ENCODE data around the gene MICA. TPM values are rescaled to one million over a fixed set of nuclear protein-coding genes. Genes with fewer than 3 reads are reported as not detected.

The MICA gene
- total and polyA plus RNA-seq, 9 of the 15 experiments (the other 6 are each of a cell fraction or from before 2014, with no cell fraction given) = 11.8 to 24.6 (median 16.7) TPM

GRCh38 chr6:31400467-31401289 lies 2.7 kb upstream of the MICA start (continued):
- peak; percentile 69 for TF ChIP-seq CXXC5 (CRISPR knock-in tag; IDR thresholded peaks at IDR 0.05)
- no peak for TF ChIP-seq ELF4 (CRISPR knock-in tag; IDR thresholded peaks at IDR 0.05)
- TF ChIP-seq NCOA4 (IDR thresholded peaks at IDR 0.05; ENCODE audit: partially characterized antibody) = no peak
- no peak for TF ChIP-seq ZNF785 (CRISPR knock-in tag; IDR thresholded peaks at IDR 0.05)
- TF ChIP-seq TFAM (CRISPR knock-in tag; conservative IDR thresholded peaks at IDR 0.05) = no peak
- peak; percentile 16; the same call in 1 of the 2 replicates for TF ChIP-seq ATF3 (IDR thresholded peaks at IDR 0.05)
- TF ChIP-seq ATF3 (CRISPR knock-in tag; conservative IDR thresholded peaks at IDR 0.05) = no peak
- TF ChIP-seq HNRNPL (IDR thresholded peaks at IDR 0.05; ENCODE audit: low read depth, low read length) = no peak
- peak; percentile 33; the same call in 1 of the 2 replicates for TF ChIP-seq DPF2 (IDR thresholded peaks at IDR 0.05)
- TF ChIP-seq ZNF354B (CRISPR knock-in tag; IDR thresholded peaks at IDR 0.05) = no peak
- TF ChIP-seq MEF2A (IDR thresholded peaks at IDR 0.05; ENCODE audit: control insufficient read depth, low read depth, low read length) = no peak
- TF ChIP-seq STAG1 (CRISPR knock-in tag; IDR thresholded peaks at IDR 0.05; ENCODE audit: borderline replicate concordance) = no peak
- TF ChIP-seq CHD2 (IDR thresholded peaks at IDR 0.05; ENCODE audit: low read depth, low read length) = no peak; the same call in 1 of the 2 replicates
- no peak; a peak in 2 of 4 replicates for TF ChIP-seq FOXK2 (conservative IDR thresholded peaks at IDR 0.05 in 1 of 2, IDR thresholded peaks at IDR 0.05 in 1 of 2; ENCODE audit: low read depth in 2 of 2)
- TF ChIP-seq PPARD (CRISPR knock-in tag; IDR thresholded peaks at IDR 0.05) = no peak
- TF ChIP-seq TCF7L2 (IDR thresholded peaks at IDR 0.05; ENCODE audit: low read depth, low read length) = no peak
- TF ChIP-seq XRCC3 (IDR thresholded peaks at IDR 0.05) = no peak
- no peak for TF ChIP-seq ARID3A (IDR thresholded peaks at IDR 0.05; ENCODE audit: borderline replicate concordance, low read depth, low read length)
- no peak for TF ChIP-seq HMG20B (CRISPR knock-in tag; IDR thresholded peaks at IDR 0.05)
- no peak for TF ChIP-seq CSDE1 (IDR thresholded peaks at IDR 0.05)
- TF ChIP-seq SIN3B (IDR thresholded peaks at IDR 0.05; ENCODE audit: low read depth) = no peak
- TF ChIP-seq SUPT5H (IDR thresholded peaks at IDR 0.05) = peak; percentile 64
- TF ChIP-seq KLF10 (CRISPR knock-in tag; IDR thresholded peaks at IDR 0.05) = no peak
- TF ChIP-seq SRSF1 (IDR thresholded peaks at IDR 0.05; ENCODE audit: low read depth, low read length) = no peak
- no peak for TF ChIP-seq BRD4 (IDR thresholded peaks at IDR 0.05)
- TF ChIP-seq TCF3 (CRISPR knock-in tag; IDR thresholded peaks at IDR 0.05) = no peak
- TF ChIP-seq FOXJ3 (CRISPR knock-in tag; IDR thresholded peaks at IDR 0.05) = no peak
- peak in 2 of 3 experiments; percentile 66 to 86 for TF ChIP-seq YY1 (IDR thresholded peaks at IDR 0.05; ENCODE audit: borderline replicate concordance in 1 of 3, control insufficient read depth in 1 of 3, extremely low read depth in 1 of 3, insufficient read depth in 3 of 3, insufficient read length in 1 of 3, insufficient replicate concordance in 2 of 3, low read depth in 1 of 3, low read length in 2 of 3)
- no peak for TF ChIP-seq ZEB2 (IDR thresholded peaks at IDR 0.05)
- no peak for TF ChIP-seq ZBTB17 (CRISPR knock-in tag; IDR thresholded peaks at IDR 0.05)
